Measurements from ENCODE around the gene ELOVL6. TPM values are rescaled to one million over a fixed set of nuclear protein-coding genes. Genes with fewer than 3 reads are reported as not detected.
"Not testable (repeated sequence)": the region's sequence is repeated elsewhere in the genome, so short reads cannot be mapped to it uniquely, and the experiment has no call there.

The ELOVL6 gene
- total RNA-seq, 1 donor from 2014 or later, result 13.2 TPM

GRCh38 chr4:110229266-110229665, 30.9 kb upstream of the ELOVL6 start:
- DNase-seq (ENCODE audit: low read depth), result no peak
- TF ChIP-seq CTCF (conservative IDR thresholded peaks at IDR 0.05; ENCODE audit: low read depth, low read length), result no peak
- H3K4me3 ChIP-seq (ENCODE audit: low read depth, low read length), result no peak overlapping the region

GRCh38 chr4:110224812-110225211, 26.4 kb upstream of the ELOVL6 start:
- DNase-seq (ENCODE audit: low read depth), result no peak
- H3K4me3 ChIP-seq (ENCODE audit: low read depth, low read length), result no peak overlapping the region
- TF ChIP-seq CTCF (conservative IDR thresholded peaks at IDR 0.05; ENCODE audit: low read depth, low read length), result no peak

- no peak overlapping the region for H3K4me3 ChIP-seq (ENCODE audit: low read depth, low read length)
- no peak for DNase-seq (ENCODE audit: low read depth)
- TF ChIP-seq CTCF (conservative IDR thresholded peaks at IDR 0.05; ENCODE audit: low read depth, low read length), result no peak
These were observed 25.7 kb upstream of the ELOVL6 start for GRCh38 chr4:110224142-110224541.

GRCh38 chr4:110218935-110219334, 20.5 kb upstream of the ELOVL6 start:
- DNase-seq (ENCODE audit: low read depth); H3K4me3 ChIP-seq (ENCODE audit: low read depth, low read length): not testable (repeated sequence)

GRCh38 chr4:110217181-110217580, 18.8 kb upstream of the ELOVL6 start:
- not testable (repeated sequence) for DNase-seq (ENCODE audit: low read depth); H3K4me3 ChIP-seq (ENCODE audit: low read depth, low read length)

GRCh38 chr4:110216129-110216528, 17.7 kb upstream of the ELOVL6 start:
- TF ChIP-seq CTCF (conservative IDR thresholded peaks at IDR 0.05; ENCODE audit: low read depth, low read length), result no peak
- no peak overlapping the region for H3K4me3 ChIP-seq (ENCODE audit: low read depth, low read length)
- DNase-seq (ENCODE audit: low read depth), result no peak

GRCh38 chr4:110211770-110212061, 13.3 kb upstream of the ELOVL6 start:
- DNase-seq (ENCODE audit: low read depth), result no peak
- no peak overlapping the region for H3K4me3 ChIP-seq (ENCODE audit: low read depth, low read length)
- TF ChIP-seq CTCF (conservative IDR thresholded peaks at IDR 0.05; ENCODE audit: low read depth, low read length), result no peak

- TF ChIP-seq CTCF (conservative IDR thresholded peaks at IDR 0.05; ENCODE audit: low read depth, low read length), result peak; percentile 81
- DNase-seq (ENCODE audit: low read depth), result no peak
- no peak overlapping the region for H3K4me3 ChIP-seq (ENCODE audit: low read depth, low read length)
These were observed 12.8 kb upstream of the ELOVL6 start for GRCh38 chr4:110211007-110211769.
